ENCODE measurements around the gene MAGI2. TPM values are rescaled to one million over a fixed set of nuclear protein-coding genes. Genes with fewer than 3 reads are reported as not detected.

Gene MAGI2
- total and polyA plus RNA-seq, 8 donors: 1.3 to 4.0 (median 2.0) TPM

DNA sequence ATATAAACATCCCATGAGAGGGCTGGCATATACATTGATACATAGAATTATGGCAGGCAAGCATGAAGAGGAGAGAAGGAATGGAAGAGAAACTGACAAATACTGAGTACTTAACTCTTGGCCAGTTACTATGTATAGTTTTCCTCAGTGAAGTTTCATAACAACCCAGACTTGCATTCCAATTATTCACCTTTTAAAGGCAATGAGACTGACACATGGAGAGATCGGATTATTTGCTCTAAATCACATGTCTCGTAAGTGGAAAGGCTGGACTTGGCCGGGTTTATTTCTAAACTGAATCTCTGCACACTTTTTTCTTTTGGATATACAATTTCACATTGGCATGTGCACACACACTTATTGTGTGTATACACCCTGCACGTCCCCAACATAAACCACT, 1106.6 kb downstream of the MAGI2 start:
- H3K4me1 ChIP-seq: no peaks in the 10 kb centered on the region
- no peaks in the 10 kb centered on the region for H3K27me3 ChIP-seq
- H3K27ac ChIP-seq: no peak overlapping the region
- FAIRE-seq: no peak
- TF ChIP-seq, protein P1, sequence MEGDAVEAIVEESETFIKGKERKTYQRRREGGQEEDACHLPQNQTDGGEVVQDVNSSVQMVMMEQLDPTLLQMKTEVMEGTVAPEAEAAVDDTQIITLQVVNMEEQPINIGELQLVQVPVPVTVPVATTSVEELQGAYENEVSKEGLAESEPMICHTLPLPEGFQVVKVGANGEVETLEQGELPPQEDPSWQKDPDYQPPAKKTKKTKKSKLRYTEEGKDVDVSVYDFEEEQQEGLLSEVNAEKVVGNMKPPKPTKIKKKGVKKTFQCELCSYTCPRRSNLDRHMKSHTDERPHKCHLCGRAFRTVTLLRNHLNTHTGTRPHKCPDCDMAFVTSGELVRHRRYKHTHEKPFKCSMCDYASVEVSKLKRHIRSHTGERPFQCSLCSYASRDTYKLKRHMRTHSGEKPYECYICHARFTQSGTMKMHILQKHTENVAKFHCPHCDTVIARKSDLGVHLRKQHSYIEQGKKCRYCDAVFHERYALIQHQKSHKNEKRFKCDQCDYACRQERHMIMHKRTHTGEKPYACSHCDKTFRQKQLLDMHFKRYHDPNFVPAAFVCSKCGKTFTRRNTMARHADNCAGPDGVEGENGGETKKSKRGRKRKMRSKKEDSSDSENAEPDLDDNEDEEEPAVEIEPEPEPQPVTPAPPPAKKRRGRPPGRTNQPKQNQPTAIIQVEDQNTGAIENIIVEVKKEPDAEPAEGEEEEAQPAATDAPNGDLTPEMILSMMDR (IDR thresholded peaks at IDR 0.05): no peak
- peak in 3 of 4 donors; percentile 14 to 66 (median 30) for ATAC-seq
- WGBS, 2 donors: 46 to 52% methylated on average over 4 of the region's 4 CpGs
- intact Hi-C loops (cut with DNase I): no loop called here
- H3K36me3 ChIP-seq: no peaks in the 10 kb centered on the region
- DNase-seq: no peak
- H3K9me3 ChIP-seq: no peaks in the 10 kb centered on the region
- H3K4me3 ChIP-seq: no peak overlapping the region

DNA sequence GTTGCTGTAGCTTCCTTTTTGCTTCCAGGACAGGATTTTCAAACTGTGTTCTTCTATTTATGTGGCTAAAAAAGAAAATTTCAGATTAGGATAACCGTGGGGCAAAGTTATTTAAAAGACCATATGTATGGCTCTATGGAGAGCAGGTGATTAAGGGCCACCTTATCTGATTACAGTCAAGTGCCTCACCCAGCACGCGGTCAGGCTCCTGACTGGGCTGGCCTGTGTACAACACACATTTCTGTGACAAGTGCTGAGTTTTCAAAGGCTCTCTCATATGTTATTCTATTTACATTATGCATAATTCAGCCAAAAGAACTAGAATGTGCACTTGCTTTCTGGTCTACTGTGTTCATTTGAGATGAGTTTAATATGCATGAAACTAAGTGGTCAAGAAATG, 1107.5 kb downstream of the MAGI2 start:
- Histone ChIP-seq H3K36me3 (no peaks in the 10 kb centered on the region), H3K4me3 (no peak overlapping the region), H3K4me1 (no peaks in the 10 kb centered on the region), H3K9me3 (no peaks in the 10 kb centered on the region), H3K27ac (no peak overlapping the region), H3K27me3 (no peaks in the 10 kb centered on the region)
- WGBS, 2 donors: 26% methylated on average over 3 of the region's 3 CpGs
- TF ChIP-seq, protein P1 (IDR thresholded peaks at IDR 0.05): no peak
- ATAC-seq: peak; percentile 74 to 92 (median 84)
- FAIRE-seq: no peak
- intact Hi-C loops (cut with DNase I): no loop called here
- peak in 4 of 6 donors; percentile 18 to 36 (median 21) for DNase-seq

DNA sequence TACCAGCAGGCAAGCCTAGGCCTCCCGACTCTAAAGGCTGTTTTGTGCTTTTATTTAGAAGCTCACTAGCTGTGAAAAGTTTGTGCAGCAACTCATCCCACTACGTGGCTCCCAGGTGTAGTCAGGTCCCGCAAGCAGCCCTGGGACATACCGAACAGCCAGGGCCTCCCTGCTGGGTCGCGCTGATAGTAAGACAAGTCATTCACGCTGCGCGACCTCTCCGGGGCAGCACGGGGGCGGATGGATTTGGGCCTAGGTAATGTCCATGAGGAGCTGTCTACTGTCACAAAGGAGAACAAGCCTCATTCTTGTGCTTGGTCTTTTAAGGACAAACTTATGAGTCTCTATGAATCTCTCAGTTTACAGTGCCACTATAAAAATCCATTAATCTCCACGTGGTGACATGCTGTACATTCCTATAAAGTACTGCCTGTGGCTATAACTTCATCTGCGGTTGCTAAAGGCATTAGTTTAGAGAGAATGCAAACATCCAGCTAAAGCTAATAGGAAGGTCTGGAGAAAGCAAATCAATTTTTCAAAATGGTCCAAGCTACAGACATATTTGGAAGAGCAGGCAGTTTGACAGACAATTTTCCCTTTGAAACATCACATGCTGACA, 1108.1 kb downstream of the MAGI2 start:
- H3K27me3 ChIP-seq: no peaks in the 10 kb centered on the region
- no peaks in the 10 kb centered on the region for H3K36me3 ChIP-seq
- FAIRE-seq (no peak), DNase-seq (no peak), ATAC-seq (no peak)
- 83% methylated on average over 14 of the region's 14 CpGs for WGBS, 2 donors
- H3K4me3 ChIP-seq: no peak overlapping the region
- TF ChIP-seq, protein P1 (IDR thresholded peaks at IDR 0.05): no peak
- no peaks in the 10 kb centered on the region for H3K9me3 ChIP-seq
- intact Hi-C loops (cut with DNase I): no loop called here
- H3K4me1 ChIP-seq: no peaks in the 10 kb centered on the region
- no peak overlapping the region for H3K27ac ChIP-seq

DNA sequence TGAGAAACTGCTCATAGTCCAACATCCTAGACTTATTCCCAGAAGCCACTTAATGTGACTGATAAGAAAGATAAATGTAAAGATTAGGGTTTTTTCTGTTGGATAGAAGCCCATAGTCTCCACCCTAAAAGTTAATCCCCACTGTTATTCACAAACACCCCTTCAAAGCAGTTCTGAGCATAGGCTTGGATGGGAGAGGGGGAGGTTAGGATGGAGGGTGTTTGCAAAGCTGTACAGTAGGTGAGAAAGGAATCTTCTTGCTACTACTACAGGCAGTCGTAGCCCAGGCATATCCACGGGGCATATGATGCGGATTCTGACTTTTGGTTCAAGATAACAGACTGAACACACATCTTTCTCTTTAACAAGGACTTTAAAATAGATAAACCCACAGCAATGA, 1119.0 kb downstream of the MAGI2 start:
- no peak overlapping the region for H3K4me3 ChIP-seq
- no peak overlapping the region for H3K27ac ChIP-seq
- intact Hi-C loops (cut with DNase I): no loop called here
- no peak for FAIRE-seq
- TF ChIP-seq, protein P1 (IDR thresholded peaks at IDR 0.05): no peak
- H3K9me3 ChIP-seq: no peaks in the 10 kb centered on the region
- H3K36me3 ChIP-seq: no peaks in the 10 kb centered on the region
- no peaks in the 10 kb centered on the region for H3K27me3 ChIP-seq
- no peaks in the 10 kb centered on the region for H3K4me1 ChIP-seq
- WGBS, 2 donors: 89 to 92% methylated on average over 3 of the region's 3 CpGs
- ATAC-seq: no peak
- DNase-seq: no peak

All from pancreas (tissue), 10 donors.